Fibroblast of villous mesenchyme (primary cell): ENCODE measurements around the gene KCTD20. TPM values are rescaled to one million over a fixed set of nuclear protein-coding genes. Genes with fewer than 3 reads are reported as not detected.
"Not testable (repeated sequence)": the region's sequence is repeated elsewhere in the genome, so short reads cannot be mapped to it uniquely, and the experiment has no call there.

ENCODE experiments used
- DNase-seq: peaks from one replicate; pipeline ENCODE4 v3.0.0-alpha.2; 2010; ENCODE audit warnings: low read depth
- H3K4me3 ChIP-seq: 2 replicates; pipeline ENCODE4 v1.5.1; 2011; ENCODE audit warnings: low read depth, mild to moderate bottlenecking, low read length
- CTCF ChIP-seq: IDR thresholded peaks from 2 replicates; pipeline ENCODE4 v1.5.1; 2012; ENCODE audit warnings: low read depth, mild to moderate bottlenecking, low read length; ENCODE audit not compliant: insufficient read depth
- total RNA-seq: library from RNA; depleted of rRNA; stranded (reverse); fragments of >200 nt; gene quantifications from 2 replicates; pipeline ENCODE4 v1.2.3, GENCODE V29; 2012

The KCTD20 gene
- total RNA-seq, 1 donor, result 143 TPM

GRCh38 chr6:36444470-36444869 lies 1.7 kb downstream of the KCTD20 start:
- DNase-seq, result peak; percentile 89

GRCh38 chr6:36445621-36446020 lies 2.8 kb downstream of the KCTD20 start:
- no peak for TF ChIP-seq CTCF
- DNase-seq, result no peak
- no peak overlapping the region for H3K4me3 ChIP-seq

More at GRCh38 chr6:36444470-36444869, 1.7 kb downstream of the KCTD20 start:
- H3K4me3 ChIP-seq, result peak overlapping the region; percentile 94
- no peak for TF ChIP-seq CTCF

- not testable (repeated sequence) for H3K4me3 ChIP-seq, DNase-seq
Measured at GRCh38 chr6:36449173-36449572, 6.4 kb downstream of the KCTD20 start.

- not testable (repeated sequence) for H3K4me3 ChIP-seq, DNase-seq
Measured at GRCh38 chr6:36452897-36453296, 10.1 kb downstream of the KCTD20 start.

- TF ChIP-seq CTCF, result no peak
- H3K4me3 ChIP-seq, result no peak overlapping the region
- no peak for DNase-seq
Measured at GRCh38 chr6:36455486-36456027, 12.8 kb downstream of the KCTD20 start.

GRCh38 chr6:36459501-36459900 lies 16.7 kb downstream of the KCTD20 start:
- no peak overlapping the region for H3K4me3 ChIP-seq
- TF ChIP-seq CTCF, result no peak
- peak; percentile 66 for DNase-seq

GRCh38 chr6:36460916-36461315 lies 18.1 kb downstream of the KCTD20 start:
- no peak for DNase-seq
- H3K4me3 ChIP-seq, result no peak overlapping the region
- TF ChIP-seq CTCF, result no peak

- no peak for DNase-seq
- TF ChIP-seq CTCF, result no peak
- no peak overlapping the region for H3K4me3 ChIP-seq
Measured at GRCh38 chr6:36461646-36462045, 18.8 kb downstream of the KCTD20 start.
